Ascending aorta (tissue), 2 donors: Measurements from ENCODE around the gene UQCRH. TPM values are rescaled to one million over a fixed set of nuclear protein-coding genes. Genes with fewer than 3 reads are reported as not detected.

Source experiments
- DNase-seq, 2 donors: peaks; one replicate each; pipeline ENCODE4 v3.0.0-alpha.2; 2019; ENCODE audit warnings: low spot score in 2 of 2
- H3K27ac ChIP-seq, 2 donors: fragments of 200-600 bp; sonication (generic); one replicate each; pipeline ENCODE4 v1.5.1; 2016 to 2017; ENCODE audit warnings: mild to moderate bottlenecking in 1 of 2
- H3K27me3 ChIP-seq: fragments of 200-600 bp; sonication (generic); one replicate; pipeline ENCODE4 v1.5.1; 2017
- H3K36me3 ChIP-seq, 2 donors: fragments of 200-600 bp; sonication (generic); one replicate each; pipeline ENCODE4 v1.5.1; 2016
- H3K4me1 ChIP-seq, 2 donors: fragments of 200-600 bp; sonication (generic); one replicate each; pipeline ENCODE4 v1.5.1; 2016 to 2017; ENCODE audit warnings: mild to moderate bottlenecking in 1 of 2
- H3K4me3 ChIP-seq, 2 donors: fragments of 200-600 bp; sonication (generic); one replicate each; pipeline ENCODE4 v1.5.1; 2016 to 2017; ENCODE audit warnings: mild to moderate bottlenecking in 1 of 2
- H3K9me3 ChIP-seq, 2 donors: fragments of 200-600 bp; sonication (generic); one replicate each; pipeline ENCODE4 v1.5.1; 2016
- intact Hi-C: fragments of 100-400 bp; cut with DNase I; formaldehyde crosslinking; loops from one replicate; pipeline ENCODE4 v1.15.1; 2023
- total RNA-seq: library from RNA; depleted of rRNA; stranded (reverse); fragments of >200 nt; gene quantifications from one replicate; pipeline ENCODE4 v1.1.0, GENCODE V29; 2016
- TF ChIP-seq, protein P1 (sequence below), 3 experiments: fragments of 200-600 bp in 2 of 3; fragments of 450-650 bp in 1 of 3; sonication (generic) in 2 of 3; IDR thresholded peaks; one replicate each; pipeline ENCODE4 v1.5.1; 2016 to 2019; ENCODE audit warnings: antibody characterized with exemption in 3 of 3, mild to moderate bottlenecking in 1 of 3, moderate library complexity in 1 of 3

UQCRH gene
- total RNA-seq, 1 donor from 2014 or later = 120 TPM

DNA sequence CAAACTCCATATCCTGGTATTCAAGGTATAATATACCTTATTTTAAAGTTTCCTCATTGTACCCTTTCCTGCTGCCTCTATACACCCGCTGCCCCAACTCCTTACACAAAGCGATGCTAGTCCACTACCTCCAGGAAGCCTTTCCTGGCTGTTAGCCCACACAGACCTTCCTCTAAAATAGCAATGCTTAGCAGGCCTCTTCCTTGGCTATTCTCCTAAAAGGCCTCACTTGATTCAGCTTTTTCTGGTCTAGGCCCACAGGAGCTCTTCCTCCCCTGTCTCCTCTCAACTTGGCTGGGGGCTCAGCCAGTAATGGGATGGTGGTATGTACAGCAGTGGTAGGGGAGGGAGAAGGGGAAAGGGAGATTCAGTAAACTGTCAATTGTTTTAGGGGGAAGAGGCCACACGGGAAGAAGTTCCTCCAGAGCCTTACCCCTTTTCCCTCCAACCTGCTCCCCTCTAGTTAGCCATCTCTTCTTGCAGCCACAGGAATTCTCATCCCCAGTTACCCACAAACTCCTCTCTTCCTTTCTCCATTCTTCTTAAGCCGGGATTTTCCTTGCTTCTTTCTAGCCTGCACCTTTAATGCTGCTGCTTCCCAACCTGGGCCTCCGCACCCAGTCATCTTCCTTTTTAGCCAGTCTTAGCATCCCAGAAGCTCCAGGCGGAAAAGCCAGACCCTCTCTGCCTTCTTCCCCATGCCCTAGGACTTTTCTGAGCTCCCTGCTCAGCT is 2.7 kb upstream of the UQCRH start:
- H3K4me1 ChIP-seq = peaks cover 15 to 35% of the 10 kb centered on the region in 2 donors

DNA sequence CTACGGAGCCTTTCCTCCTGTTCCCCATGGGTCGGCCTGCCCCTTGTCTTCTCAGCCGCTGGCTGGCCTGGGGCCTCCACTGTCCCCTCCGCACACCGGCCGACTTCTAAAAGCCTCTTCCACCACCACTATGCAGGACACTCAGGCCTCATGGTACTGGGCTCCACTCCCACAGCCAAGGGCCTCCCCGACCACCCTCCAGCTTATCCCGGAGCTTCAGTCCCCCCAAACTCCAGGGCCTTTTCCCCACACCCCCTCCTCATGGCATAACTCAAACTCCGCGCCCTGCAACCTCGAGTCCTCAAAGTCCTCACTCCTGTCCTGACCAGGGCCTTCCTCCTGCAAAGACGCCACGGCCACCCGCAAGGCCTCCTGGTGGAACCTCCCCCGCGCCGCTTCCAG is 2.1 kb upstream of the UQCRH start:
- Histone ChIP-seq H3K27ac (peak overlapping the region; percentile 98 to 99), H3K4me1 (peaks cover 15 to 35% of the 10 kb centered on the region in 2 donors)
- intact Hi-C loops = loop anchor here (5.0 to 10.0 kb wide), 3 partner anchors 313 to 614 kb away; partner anchors contain the start of genes ATPAF1, GPBP1L1, MOB3C and TMEM69

More for the DNA sequence above, 2.7 kb upstream of the UQCRH start:
- Histone ChIP-seq H3K36me3 (peaks cover 21 to 23% of the 10 kb centered on the region in 2 donors), H3K27me3 (no peaks in the 10 kb centered on the region), H3K4me3 (peak overlapping the region; percentile 81 to 84), H3K27ac (peak overlapping the region; percentile 98 to 99), H3K9me3 (no peaks in the 10 kb centered on the region)
- intact Hi-C loops = loop anchor here (5.0 to 10.0 kb wide), 3 partner anchors 314 to 614 kb away; partner anchors contain the start of genes ATPAF1, GPBP1L1, MOB3C and TMEM69
- DNase-seq = no peak
- TF ChIP-seq, protein P1, sequence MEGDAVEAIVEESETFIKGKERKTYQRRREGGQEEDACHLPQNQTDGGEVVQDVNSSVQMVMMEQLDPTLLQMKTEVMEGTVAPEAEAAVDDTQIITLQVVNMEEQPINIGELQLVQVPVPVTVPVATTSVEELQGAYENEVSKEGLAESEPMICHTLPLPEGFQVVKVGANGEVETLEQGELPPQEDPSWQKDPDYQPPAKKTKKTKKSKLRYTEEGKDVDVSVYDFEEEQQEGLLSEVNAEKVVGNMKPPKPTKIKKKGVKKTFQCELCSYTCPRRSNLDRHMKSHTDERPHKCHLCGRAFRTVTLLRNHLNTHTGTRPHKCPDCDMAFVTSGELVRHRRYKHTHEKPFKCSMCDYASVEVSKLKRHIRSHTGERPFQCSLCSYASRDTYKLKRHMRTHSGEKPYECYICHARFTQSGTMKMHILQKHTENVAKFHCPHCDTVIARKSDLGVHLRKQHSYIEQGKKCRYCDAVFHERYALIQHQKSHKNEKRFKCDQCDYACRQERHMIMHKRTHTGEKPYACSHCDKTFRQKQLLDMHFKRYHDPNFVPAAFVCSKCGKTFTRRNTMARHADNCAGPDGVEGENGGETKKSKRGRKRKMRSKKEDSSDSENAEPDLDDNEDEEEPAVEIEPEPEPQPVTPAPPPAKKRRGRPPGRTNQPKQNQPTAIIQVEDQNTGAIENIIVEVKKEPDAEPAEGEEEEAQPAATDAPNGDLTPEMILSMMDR (IDR thresholded peaks at IDR 0.05) = no peak

DNA sequence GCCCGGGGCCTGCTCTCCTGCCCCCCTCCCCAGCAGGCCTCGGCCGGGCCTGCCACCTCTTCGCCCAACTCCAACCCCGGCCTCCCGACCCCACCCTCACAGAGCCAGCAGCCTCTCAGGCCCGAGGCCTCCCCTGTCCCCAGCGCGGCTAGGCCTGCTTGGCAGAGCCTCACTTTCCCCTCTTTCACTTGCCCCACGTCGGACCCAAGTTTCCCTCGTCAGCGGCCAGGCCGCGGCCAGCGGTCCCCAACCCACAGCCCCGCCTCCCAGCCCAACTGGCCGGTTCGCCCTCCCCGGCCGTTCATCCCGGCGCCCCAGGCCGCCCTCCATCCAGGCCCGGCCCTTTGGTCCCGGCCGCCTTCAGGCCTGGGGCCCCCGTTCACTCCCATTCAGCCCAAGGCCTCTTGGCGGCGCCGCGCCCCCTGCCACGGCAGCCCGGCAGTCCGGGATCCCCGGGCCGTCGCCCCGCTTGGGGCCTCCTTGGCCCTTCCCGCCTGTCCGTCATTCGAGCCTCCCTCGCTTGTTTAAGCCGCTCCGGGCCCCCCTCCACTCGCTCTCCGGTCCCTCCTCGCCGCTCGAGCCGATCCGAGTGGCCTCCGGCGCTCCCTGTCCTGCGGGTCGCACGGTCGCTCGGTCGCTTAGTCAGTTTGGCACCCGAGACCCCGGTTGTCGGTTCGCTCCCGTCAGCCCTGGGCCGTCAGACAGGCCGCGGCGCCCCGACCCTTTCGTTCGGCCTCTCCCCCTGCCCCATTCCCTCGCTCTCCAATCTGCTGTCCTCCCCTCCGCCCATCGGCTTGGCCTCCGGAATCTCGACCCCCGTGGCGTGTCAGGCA is 1.5 kb upstream of the UQCRH start:
- peak in 1 of 2 donors; percentile 73 for DNase-seq
- Histone ChIP-seq H3K36me3 (peaks cover 9 to 11% of the 10 kb centered on the region in 2 donors), H3K27ac (peak overlapping the region; percentile 98 to 99), H3K27me3 (no peaks in the 10 kb centered on the region), H3K9me3 (no peaks in the 10 kb centered on the region), H3K4me3 (peak overlapping the region; percentile 81 to 84), H3K4me1 (peaks cover 15 to 38% of the 10 kb centered on the region in 2 donors)
- intact Hi-C loops = loop anchor here (2.0 to 10.0 kb wide), 7 partner anchors 47 to 615 kb away; partner anchors contain the start of genes ATPAF1, GPBP1L1, LURAP1 and MOB3C
- TF ChIP-seq, protein P1 (IDR thresholded peaks at IDR 0.05) = peak; percentile 10 to 41 (median 21)

More for the DNA sequence above, 2.1 kb upstream of the UQCRH start:
- no peaks in the 10 kb centered on the region for H3K9me3 ChIP-seq
- H3K27me3 ChIP-seq = no peaks in the 10 kb centered on the region
- TF ChIP-seq, protein P1 (IDR thresholded peaks at IDR 0.05) = no peak
- H3K36me3 ChIP-seq = peaks cover 15 to 17% of the 10 kb centered on the region in 2 donors
- DNase-seq = peak in 1 of 2 donors; percentile 62
- peak overlapping the region; percentile 81 to 84 for H3K4me3 ChIP-seq

DNA sequence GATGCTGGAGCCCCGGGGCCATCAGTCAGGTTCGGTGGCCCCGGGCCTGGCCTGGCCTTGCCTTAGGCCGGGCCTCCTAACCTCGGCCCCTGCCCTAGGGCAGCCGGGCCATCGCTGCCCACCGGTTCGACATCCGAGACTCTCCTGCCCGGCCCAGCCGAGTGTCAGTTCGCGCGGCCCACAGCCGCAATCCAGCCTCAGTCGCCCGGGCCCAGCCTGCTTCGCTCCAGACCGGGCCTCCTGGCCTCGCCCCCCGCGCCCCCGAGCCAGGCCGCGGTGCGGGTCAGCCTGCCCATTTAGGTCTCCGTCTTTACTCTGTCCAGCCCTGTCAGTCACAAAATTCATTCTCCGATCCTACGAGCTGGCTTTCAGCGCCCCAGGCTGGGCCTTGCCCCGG is 859 bp upstream of the UQCRH start:
- intact Hi-C loops = loop anchor here (1.0 to 10.0 kb wide), 8 partner anchors 38 to 615 kb away; partner anchors contain the start of genes ATPAF1, GPBP1L1, LURAP1 and MOB3C
- peak in 1 of 2 donors; percentile 64 for DNase-seq

More for the DNA sequence above, 859 bp upstream of the UQCRH start:
- Histone ChIP-seq H3K4me3 (peak overlapping the region; percentile 81 to 84), H3K4me1 (peaks cover 15 to 38% of the 10 kb centered on the region in 2 donors), H3K27me3 (no peaks in the 10 kb centered on the region), H3K9me3 (no peaks in the 10 kb centered on the region), H3K27ac (peak overlapping the region; percentile 98 to 99), H3K36me3 (peaks cover 3 to 5% of the 10 kb centered on the region in 2 donors)
- TF ChIP-seq, protein P1 (IDR thresholded peaks at IDR 0.05) = no peak
